Activated naive CD4-positive, alpha-beta T cell treated with anti-CD3 and anti-CD28 coated beads, Interleukin-2, amount 10 ng/mL, durations not matched to agents 7 days and 5 days (primary cell): ENCODE measurements around the gene LMO7.

Experiments used
- CTCF ChIA-PET: fragments of 350-600 bp; sonication (Branson Sonifier 250); formaldehyde crosslinking; loops from one replicate; lab custom pipeline; 2021; ENCODE audit warnings: antibody characterized with exemption; lab: Charles Lee
- DNase-seq: peaks from one replicate; pipeline ENCODE4 v3.0.0-alpha.2; 2020
- H3K27ac Mint-ChIP-seq: one replicate; pipeline ENCODE4 v1.8.0; 2021; ENCODE audit warnings: mild to moderate bottlenecking, moderate library complexity, mixed read lengths
- H3K27me3 Mint-ChIP-seq: one replicate; pipeline ENCODE4 v1.8.0; 2021; ENCODE audit warnings: mild to moderate bottlenecking, mixed read lengths
- H3K36me3 Mint-ChIP-seq: one replicate; pipeline ENCODE4 v1.8.0; 2021; ENCODE audit warnings: mixed read lengths
- H3K4me1 Mint-ChIP-seq: one replicate; pipeline ENCODE4 v1.8.0; 2021; ENCODE audit warnings: mixed read lengths
- H3K4me3 Mint-ChIP-seq: one replicate; pipeline ENCODE4 v1.8.0; 2021; ENCODE audit warnings: mild to moderate bottlenecking, moderate library complexity, mixed read lengths
- H3K9me3 Mint-ChIP-seq: one replicate; pipeline ENCODE4 v1.8.0; 2021; ENCODE audit warnings: mixed read lengths

Gene LMO7

DNA sequence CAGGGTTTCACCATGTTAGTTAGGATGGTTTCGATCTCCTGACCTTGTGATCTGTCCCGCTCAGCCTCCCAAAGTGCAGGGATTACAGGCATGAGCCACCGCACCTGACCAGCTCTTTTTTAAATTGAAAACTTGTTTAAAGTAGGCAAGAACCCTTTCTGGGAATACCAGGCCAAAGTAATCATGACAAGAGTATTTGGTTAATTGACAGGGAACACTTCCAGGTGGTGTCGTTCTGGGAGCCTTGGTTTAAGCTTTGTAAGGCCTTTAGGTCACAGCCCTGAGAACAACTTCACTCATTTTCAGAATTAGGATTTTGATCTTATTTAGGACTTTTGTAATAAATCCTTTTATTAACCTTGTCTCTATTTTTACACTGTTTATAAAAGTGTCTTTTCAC lies 115.2 kb downstream of the LMO7 start:
- Mint-ChIP-seq H3K9me3 (peaks cover 15% of the 10 kb centered on the region), H3K4me1 (peaks cover 7% of the 10 kb centered on the region)
- CTCF ChIA-PET, result no interaction called here

DNA sequence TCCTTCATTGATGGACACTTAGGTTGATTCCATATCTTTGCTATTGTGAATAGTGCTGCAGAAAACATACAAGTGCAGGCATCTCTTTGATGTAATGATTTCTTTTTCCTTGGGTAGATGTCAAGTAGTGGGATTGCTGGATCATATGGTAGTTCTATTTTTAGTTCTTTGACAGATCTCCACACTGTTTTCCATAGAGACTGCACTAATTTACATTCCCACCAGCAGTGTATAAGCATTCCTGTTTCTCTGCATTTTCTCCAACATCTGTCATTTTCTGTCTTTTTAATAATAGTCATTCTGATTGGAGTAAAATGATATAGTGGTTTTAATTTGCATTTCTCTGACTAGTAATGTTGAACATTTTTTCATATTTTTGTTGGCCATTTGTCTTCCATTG lies 116.7 kb downstream of the LMO7 start:
- H3K4me3 Mint-ChIP-seq, result no peak overlapping the region
- peaks cover 15% of the 10 kb centered on the region for H3K9me3 Mint-ChIP-seq
- peaks cover 10% of the 10 kb centered on the region for H3K36me3 Mint-ChIP-seq
- no peaks in the 10 kb centered on the region for H3K27me3 Mint-ChIP-seq
- CTCF ChIA-PET, result no interaction called here
- DNase-seq, result no peak
- no peak overlapping the region for H3K27ac Mint-ChIP-seq
- peaks cover 22% of the 10 kb centered on the region for H3K4me1 Mint-ChIP-seq

More for the DNA sequence above, 115.2 kb downstream of the LMO7 start:
- H3K27ac Mint-ChIP-seq, result no peak overlapping the region
- H3K4me3 Mint-ChIP-seq, result no peak overlapping the region
- no peaks in the 10 kb centered on the region for H3K27me3 Mint-ChIP-seq
- peaks cover 6% of the 10 kb centered on the region for H3K36me3 Mint-ChIP-seq
- no peak for DNase-seq

DNA sequence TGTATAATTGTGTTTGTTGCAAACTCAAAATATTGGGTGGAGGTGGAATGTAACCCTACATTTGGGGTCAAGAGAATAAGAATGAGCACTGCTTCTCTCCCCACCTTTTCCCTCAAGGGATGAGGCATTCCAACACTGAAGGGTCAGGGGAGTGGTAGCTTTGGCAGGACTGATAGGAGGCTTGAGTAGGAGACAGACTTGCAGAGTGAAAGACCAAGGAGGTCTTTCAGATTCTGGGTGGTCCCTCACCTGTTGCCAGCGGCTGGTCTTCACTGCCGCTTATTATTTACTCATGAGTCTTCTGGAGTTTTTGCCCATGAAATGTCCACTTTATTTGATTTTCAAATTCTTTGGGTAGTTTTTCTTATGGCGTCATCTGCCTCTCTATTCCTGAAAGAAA lies 118.8 kb downstream of the LMO7 start:
- Mint-ChIP-seq H3K36me3 (peaks cover 12% of the 10 kb centered on the region), H3K4me3 (no peak overlapping the region), H3K4me1 (peaks cover 30% of the 10 kb centered on the region), H3K9me3 (peaks cover 15% of the 10 kb centered on the region), H3K27me3 (no peaks in the 10 kb centered on the region), H3K27ac (no peak overlapping the region)
- no peak for DNase-seq
- CTCF ChIA-PET, result interaction anchor here (0.9 kb wide), 1 partner anchor 59 kb away, joined by 3 read pairs; no protein-coding TSS in a partner anchor

DNA sequence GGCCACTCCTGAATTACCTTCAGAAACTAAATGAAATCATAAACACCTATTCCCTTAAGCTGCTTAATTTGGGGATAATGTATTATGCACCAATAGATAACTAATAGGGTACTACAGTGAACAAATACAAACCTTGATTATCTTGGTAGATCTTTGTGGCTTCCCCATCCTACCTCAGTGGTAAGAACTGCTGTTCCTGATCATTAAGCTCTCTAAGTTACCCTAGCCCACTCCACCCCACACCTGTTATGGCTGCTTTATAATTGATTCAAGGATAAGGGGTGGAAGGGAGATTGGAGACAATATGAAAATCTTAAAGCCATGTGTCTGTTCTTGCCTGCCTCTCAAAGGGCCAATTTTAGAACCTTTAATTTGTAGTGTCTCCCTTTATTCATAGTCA lies 121.2 kb downstream of the LMO7 start:
- H3K4me3 Mint-ChIP-seq, result no peak overlapping the region
- CTCF ChIA-PET, result interaction anchor here (0.7 to 1.0 kb wide), 3 partner anchors 62 to 120 kb away, joined by 3 read pairs; no protein-coding TSS in a partner anchor
- peaks cover 43% of the 10 kb centered on the region for H3K4me1 Mint-ChIP-seq
- no peak for DNase-seq
- peaks cover 12% of the 10 kb centered on the region for H3K36me3 Mint-ChIP-seq
- peaks cover 15% of the 10 kb centered on the region for H3K9me3 Mint-ChIP-seq
- no peaks in the 10 kb centered on the region for H3K27me3 Mint-ChIP-seq
- H3K27ac Mint-ChIP-seq, result no peak overlapping the region

DNA sequence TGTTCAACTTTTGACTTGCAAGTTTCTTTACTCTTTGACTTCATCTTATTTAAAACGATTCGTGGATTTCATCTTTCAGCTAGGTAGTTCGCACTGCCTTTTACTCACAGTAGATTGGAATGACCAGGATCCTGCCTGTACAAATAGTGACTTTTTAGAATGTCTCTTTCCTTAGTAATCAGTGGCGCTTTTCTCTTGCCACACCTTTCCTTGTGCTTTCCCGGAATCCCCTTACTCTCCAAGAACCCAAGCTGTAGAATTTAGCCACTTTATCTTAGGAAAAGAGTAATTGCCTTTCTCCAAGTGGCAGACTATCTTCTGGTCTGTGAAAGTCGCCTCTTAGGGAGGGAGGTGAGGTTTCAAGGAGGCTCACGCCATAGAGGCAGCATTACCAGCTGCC lies 123.4 kb downstream of the LMO7 start:
- no peaks in the 10 kb centered on the region for H3K27me3 Mint-ChIP-seq
- no peak for DNase-seq
- H3K9me3 Mint-ChIP-seq, result no peaks in the 10 kb centered on the region
- no peak overlapping the region for H3K4me3 Mint-ChIP-seq
- CTCF ChIA-PET, result interaction anchor here (1.2 to 3.6 kb wide), 9 partner anchors 24 to 115 kb away, joined by 3 to 35 read pairs (median 5); no protein-coding TSS in a partner anchor
- H3K4me1 Mint-ChIP-seq, result peaks cover 60% of the 10 kb centered on the region
- peaks cover 19% of the 10 kb centered on the region for H3K36me3 Mint-ChIP-seq
- no peak overlapping the region for H3K27ac Mint-ChIP-seq

DNA sequence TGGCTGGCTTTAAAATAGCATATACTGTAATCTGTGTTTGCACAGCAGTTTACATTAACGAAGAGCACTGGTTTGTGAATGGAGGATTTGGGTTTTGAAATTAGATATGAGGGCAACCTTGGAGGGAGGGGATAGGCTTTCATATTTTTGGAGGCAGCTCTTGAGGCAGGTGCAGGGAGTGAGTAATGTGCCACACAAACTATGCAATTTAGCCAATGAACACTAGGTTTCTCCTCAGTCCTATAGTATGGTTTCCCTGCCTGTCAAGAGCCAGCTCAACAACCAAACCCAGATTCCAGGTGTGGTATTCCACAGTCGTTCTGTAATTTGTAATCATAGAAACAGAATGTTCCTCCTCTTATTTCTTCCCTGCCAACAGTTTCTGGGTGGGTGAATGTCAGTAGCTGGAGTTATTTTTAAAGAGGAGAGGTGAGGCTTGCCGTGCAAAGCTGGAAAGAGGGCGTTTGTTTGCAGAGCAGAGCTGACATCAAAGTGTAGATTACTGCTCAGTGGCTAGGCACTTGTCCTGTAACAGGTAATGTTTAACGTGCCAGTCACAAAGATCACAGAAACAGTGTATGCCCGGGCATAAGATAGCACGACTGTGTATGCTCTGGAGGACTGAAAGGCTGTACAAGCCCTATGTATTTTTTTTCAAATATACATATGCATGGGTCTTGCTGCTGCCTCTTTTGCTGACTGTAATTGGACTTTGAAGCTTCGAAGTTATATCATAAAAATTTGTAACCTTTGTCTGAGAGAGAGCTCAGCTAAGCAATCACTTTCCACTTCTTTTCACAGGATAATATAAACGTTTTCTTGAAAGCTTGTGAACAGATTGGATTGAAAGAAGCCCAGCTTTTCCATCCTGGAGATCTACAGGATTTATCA lies 124.2 kb downstream of the LMO7 start:
- Mint-ChIP-seq H3K9me3 (no peaks in the 10 kb centered on the region), H3K27ac (peak overlapping the region; percentile 94), H3K27me3 (no peaks in the 10 kb centered on the region), H3K4me3 (peak overlapping the region; percentile 74), H3K36me3 (peaks cover 20% of the 10 kb centered on the region), H3K4me1 (peaks cover 62% of the 10 kb centered on the region)
- peak; percentile 47 for DNase-seq
- CTCF ChIA-PET, result interaction anchor here (0.7 to 3.6 kb wide), 12 partner anchors 23 to 1658 kb away, joined by 3 to 35 read pairs (median 5); no protein-coding TSS in a partner anchor

DNA sequence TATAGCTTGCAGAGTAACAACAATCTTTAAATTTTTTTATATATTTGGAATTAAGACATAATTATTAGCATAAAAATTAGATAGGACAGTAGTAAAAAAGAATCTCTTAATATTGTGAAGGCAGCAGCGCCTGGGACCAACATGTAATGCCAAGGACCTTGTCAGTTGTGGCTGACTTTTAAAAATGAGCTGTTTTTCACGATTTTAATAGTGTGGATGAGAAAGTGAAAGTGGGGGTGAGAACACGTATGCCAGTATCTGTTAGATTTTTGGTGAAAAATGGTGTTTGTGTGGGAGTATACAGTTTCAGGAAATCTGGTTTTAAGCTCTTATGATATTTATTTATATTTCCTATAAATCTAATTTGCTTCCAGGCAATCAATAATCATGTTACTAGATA lies 125.2 kb downstream of the LMO7 start:
- Mint-ChIP-seq H3K36me3 (peaks cover 30% of the 10 kb centered on the region), H3K9me3 (peaks cover 2% of the 10 kb centered on the region), H3K4me1 (peaks cover 65% of the 10 kb centered on the region), H3K27ac (peak overlapping the region; percentile 94), H3K4me3 (peak overlapping the region; percentile 74), H3K27me3 (no peaks in the 10 kb centered on the region)
- CTCF ChIA-PET, result interaction anchor here (1.6 to 3.6 kb wide), 5 partner anchors 39 to 116 kb away, joined by 5 to 35 read pairs (median 11); no protein-coding TSS in a partner anchor
- DNase-seq, result peak; percentile 26

DNA sequence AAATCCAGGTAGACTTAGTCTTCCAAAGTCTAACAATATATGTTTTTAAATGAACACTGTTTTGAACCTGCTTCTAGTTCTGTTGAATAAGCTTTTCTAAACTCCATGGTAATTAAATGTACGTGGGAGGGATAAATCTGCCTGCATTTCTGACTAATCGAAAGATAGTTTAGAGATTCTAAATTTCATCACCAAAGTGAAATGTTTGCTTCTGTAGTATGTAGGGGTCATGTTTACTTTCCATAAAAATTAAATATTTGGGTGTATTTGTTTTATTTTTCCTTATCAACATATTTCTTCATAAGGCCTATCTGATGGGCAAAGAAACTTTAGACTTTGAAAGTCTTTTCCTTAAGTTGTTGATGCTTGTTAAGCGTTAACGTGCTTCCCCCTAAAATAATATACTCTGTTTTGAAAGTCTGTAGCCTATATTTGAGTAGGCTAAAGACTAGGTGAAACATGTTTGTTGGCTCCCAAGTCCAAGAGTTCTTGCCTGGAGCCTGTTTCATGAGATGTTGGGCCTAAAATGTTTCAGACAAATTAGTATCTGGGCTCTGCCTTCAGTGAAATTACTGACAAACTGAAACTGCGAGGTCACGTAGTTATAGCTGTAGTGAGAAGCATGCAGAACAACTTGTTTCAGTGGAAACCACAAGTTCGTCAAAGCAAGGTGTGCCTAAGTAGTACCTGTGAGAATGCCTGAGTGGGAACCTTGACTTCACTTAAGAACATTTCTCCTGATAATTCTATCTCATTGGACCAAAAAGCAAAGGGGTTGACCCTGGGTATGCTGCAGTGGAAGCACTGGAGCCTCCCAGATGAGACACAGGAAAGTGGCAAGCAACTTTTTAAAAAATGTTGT lies 126.2 kb downstream of the LMO7 start:
- CTCF ChIA-PET, result interaction anchor here (0.9 to 3.6 kb wide), 3 partner anchors 66 to 107 kb away, joined by 4 to 35 read pairs (median 31); no protein-coding TSS in a partner anchor
- DNase-seq, result peak; percentile 37

DNA sequence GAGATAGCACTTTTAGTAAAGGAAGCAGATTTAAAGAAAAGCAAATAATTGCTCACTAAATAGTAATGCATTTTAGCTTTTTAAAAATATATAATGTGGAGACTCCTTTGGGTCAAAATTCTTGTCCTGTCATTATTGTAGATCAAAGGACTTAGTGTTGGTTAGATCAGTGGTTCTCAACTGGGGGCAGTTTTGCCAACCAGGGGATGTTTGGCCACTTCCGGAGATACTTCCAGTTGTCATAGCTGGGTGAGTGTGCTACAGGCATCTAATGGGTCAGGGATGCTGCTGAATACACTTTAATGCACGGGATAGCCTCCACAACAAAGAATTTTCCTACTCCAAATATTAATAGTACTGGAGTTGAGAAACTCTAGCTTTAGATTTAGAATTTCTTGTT lies 126.8 kb downstream of the LMO7 start:
- Mint-ChIP-seq H3K4me3 (peak overlapping the region; percentile 71), H3K27me3 (no peaks in the 10 kb centered on the region), H3K27ac (peak overlapping the region; percentile 94), H3K4me1 (peaks cover 60% of the 10 kb centered on the region), H3K9me3 (peaks cover 2% of the 10 kb centered on the region), H3K36me3 (peaks cover 33% of the 10 kb centered on the region)
- no peak for DNase-seq
- CTCF ChIA-PET, result interaction anchor here (0.9 kb wide), 1 partner anchor 67 kb away, joined by 4 read pairs; no protein-coding TSS in a partner anchor

More for the DNA sequence above, 126.2 kb downstream of the LMO7 start:
- H3K4me3 Mint-ChIP-seq, result peak overlapping the region; percentile 71
- H3K27ac Mint-ChIP-seq, result peak overlapping the region; percentile 94
- H3K4me1 Mint-ChIP-seq, result peaks cover 63% of the 10 kb centered on the region
- H3K9me3 Mint-ChIP-seq, result peaks cover 2% of the 10 kb centered on the region
- H3K27me3 Mint-ChIP-seq, result no peaks in the 10 kb centered on the region
- H3K36me3 Mint-ChIP-seq, result peaks cover 33% of the 10 kb centered on the region

DNA sequence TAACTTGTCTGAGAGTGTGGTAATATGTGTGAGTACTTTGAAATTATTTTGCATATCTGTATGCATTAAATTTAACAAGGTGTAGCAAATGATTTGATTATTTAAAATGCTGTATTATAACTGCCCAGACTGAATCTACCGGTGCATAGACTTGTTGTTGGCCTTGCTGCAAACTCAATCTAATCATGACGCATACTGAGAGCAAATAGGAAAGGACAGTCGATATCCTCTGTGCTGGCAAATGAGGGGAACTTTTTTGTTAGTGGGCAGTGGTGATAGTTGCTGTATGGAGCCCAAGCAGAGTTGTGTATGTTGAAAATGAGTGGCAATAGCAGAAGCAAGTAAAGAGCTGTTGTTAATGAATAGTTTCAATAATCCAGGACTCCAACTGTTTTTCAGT lies 127.4 kb downstream of the LMO7 start:
- peaks cover 33% of the 10 kb centered on the region for H3K36me3 Mint-ChIP-seq
- peaks cover 2% of the 10 kb centered on the region for H3K9me3 Mint-ChIP-seq
- H3K27ac Mint-ChIP-seq, result no peak overlapping the region
- peaks cover 56% of the 10 kb centered on the region for H3K4me1 Mint-ChIP-seq
- no peak for DNase-seq
- H3K27me3 Mint-ChIP-seq, result no peaks in the 10 kb centered on the region
- no peak overlapping the region for H3K4me3 Mint-ChIP-seq
- CTCF ChIA-PET, result interaction anchor here (1.0 kb wide), 1 partner anchor 68 kb away, joined by 3 read pairs; no protein-coding TSS in a partner anchor

DNA sequence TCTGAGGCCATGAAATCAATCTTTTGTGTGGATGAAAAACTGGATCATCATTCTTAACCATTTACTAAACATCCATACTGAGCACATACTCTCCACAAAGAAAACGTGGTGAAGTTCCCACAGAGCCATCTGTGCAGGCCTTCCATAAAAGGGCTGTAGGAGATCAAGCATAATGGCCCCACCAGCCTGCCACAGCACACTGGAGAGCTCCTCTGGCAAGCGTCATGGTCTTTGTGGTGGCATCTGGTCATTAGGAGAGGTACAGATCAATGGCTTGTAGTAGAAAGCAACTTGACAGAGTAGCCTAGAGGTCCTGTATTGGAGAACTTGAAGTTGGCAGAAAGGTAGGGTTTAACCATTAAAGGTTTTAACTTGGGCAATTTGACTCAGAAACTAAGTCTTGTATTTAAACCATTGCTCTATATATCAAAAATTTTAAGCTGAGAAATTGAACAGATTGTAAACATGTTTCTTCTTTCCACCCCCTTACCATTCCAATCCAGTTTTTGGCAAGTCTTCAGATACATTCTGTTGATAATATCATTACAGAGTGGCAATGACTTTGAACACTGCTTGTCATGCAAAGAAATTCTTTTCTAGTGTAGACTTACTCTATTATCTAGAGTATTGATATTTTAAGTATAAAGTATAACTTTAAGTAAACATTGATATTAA lies 128.3 kb downstream of the LMO7 start:
- Mint-ChIP-seq H3K27me3 (no peaks in the 10 kb centered on the region), H3K4me1 (peaks cover 54% of the 10 kb centered on the region)
- CTCF ChIA-PET, result interaction anchor here (1.0 kb wide), 1 partner anchor 69 kb away, joined by 3 read pairs; no protein-coding TSS in a partner anchor

DNA sequence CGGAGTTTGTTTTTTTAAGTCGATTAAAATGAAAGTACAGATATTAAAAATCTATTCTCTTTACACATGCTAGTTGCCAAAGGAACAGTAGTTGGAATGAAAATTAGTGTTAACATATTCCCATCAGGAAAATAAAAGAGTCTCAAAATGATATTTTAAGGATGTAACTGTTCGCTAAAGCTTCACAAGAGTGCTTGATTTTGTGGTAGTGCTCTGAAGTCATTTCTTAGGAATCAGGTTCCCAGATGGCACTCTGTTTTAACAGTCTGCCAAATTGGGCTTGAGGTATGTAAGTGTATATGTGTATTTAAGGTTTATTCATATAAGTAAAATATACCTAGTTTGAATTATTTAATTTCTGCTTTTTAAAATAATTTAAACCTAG lies 128.8 kb downstream of the LMO7 start:
- Mint-ChIP-seq H3K27me3 (no peaks in the 10 kb centered on the region), H3K27ac (no peak overlapping the region), H3K4me3 (no peak overlapping the region), H3K4me1 (peaks cover 53% of the 10 kb centered on the region), H3K9me3 (peaks cover 2% of the 10 kb centered on the region), H3K36me3 (peaks cover 31% of the 10 kb centered on the region)
- CTCF ChIA-PET, result no interaction called here
- DNase-seq, result no peak

More for the DNA sequence above, 128.3 kb downstream of the LMO7 start:
- peaks cover 31% of the 10 kb centered on the region for H3K36me3 Mint-ChIP-seq
- no peak overlapping the region for H3K27ac Mint-ChIP-seq
- H3K4me3 Mint-ChIP-seq, result no peak overlapping the region
- no peak for DNase-seq
- peaks cover 2% of the 10 kb centered on the region for H3K9me3 Mint-ChIP-seq

DNA sequence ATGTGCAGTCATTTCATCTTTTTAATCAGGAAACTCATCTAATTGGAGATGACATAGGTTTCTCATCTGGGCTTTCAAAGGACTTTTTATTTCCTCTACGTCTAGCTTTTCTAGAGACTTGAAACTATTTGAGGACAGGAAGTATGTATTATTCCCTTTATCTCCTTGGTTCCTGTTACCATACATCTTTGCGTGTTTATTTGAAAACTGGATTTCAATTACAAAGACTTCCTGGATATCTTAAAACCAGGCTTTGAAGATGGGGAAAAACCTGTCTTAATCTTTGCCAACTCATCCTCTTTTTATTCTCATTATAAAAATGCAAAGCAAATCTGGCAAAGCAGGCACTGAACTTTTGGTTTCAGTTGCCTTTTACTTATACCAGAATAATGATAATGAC lies 130.5 kb downstream of the LMO7 start:
- H3K27ac Mint-ChIP-seq, result no peak overlapping the region
- CTCF ChIA-PET, result no interaction called here
- DNase-seq, result no peak
- H3K4me3 Mint-ChIP-seq, result no peak overlapping the region
- H3K36me3 Mint-ChIP-seq, result peaks cover 33% of the 10 kb centered on the region
- H3K9me3 Mint-ChIP-seq, result peaks cover 2% of the 10 kb centered on the region
- no peaks in the 10 kb centered on the region for H3K27me3 Mint-ChIP-seq
- peaks cover 44% of the 10 kb centered on the region for H3K4me1 Mint-ChIP-seq
